ENCODE measurements around the gene HIP1. TPM values are rescaled to one million over a fixed set of nuclear protein-coding genes. Genes with fewer than 3 reads are reported as not detected.

HIP1 gene
- total and polyA plus RNA-seq, 9 of the 15 experiments (the other 6 are each of a cell fraction or from before 2014, with no cell fraction given) = 2.4 to 13.7 (median 9.5) TPM

- TF ChIP-seq MBD1 (CRISPR knock-in tag; IDR thresholded peaks at IDR 0.05) (no peak), SLC30A9 (CRISPR knock-in tag; IDR thresholded peaks at IDR 0.05) (no peak), ZBTB43 (CRISPR knock-in tag; IDR thresholded peaks at IDR 0.05) (no peak), ESRRB (CRISPR knock-in tag; IDR thresholded peaks at IDR 0.05; ENCODE audit: borderline replicate concordance) (no peak), U2AF2 (optimal IDR thresholded peaks at IDR 0.05; ENCODE audit: low read depth, low read length) (no peak), RB1 (IDR thresholded peaks at IDR 0.05; ENCODE audit: low read depth) (no peak), ZNF354B (CRISPR knock-in tag; IDR thresholded peaks at IDR 0.05) (no peak), CHCHD3 (CRISPR knock-in tag; IDR thresholded peaks at IDR 0.05) (no peak), TRIM28 (IDR thresholded peaks at IDR 0.05) (no peak), AFF1 (IDR thresholded peaks at IDR 0.05; ENCODE audit: low read depth in 1 of 2, partially characterized antibody in 2 of 2) (no peak), ZNF57 (CRISPR knock-in tag; IDR thresholded peaks at IDR 0.05) (no peak), RFX7 (CRISPR knock-in tag; IDR thresholded peaks at IDR 0.05) (no peak), PRDM10 (IDR thresholded peaks at IDR 0.05; ENCODE audit: partially characterized antibody) (peak; percentile 60), IRF2 (CRISPR knock-in tag; IDR thresholded peaks at IDR 0.05) (no peak), TCF3 (CRISPR knock-in tag; IDR thresholded peaks at IDR 0.05) (peak; percentile 53)
- TF ChIP-seq, protein P1, sequence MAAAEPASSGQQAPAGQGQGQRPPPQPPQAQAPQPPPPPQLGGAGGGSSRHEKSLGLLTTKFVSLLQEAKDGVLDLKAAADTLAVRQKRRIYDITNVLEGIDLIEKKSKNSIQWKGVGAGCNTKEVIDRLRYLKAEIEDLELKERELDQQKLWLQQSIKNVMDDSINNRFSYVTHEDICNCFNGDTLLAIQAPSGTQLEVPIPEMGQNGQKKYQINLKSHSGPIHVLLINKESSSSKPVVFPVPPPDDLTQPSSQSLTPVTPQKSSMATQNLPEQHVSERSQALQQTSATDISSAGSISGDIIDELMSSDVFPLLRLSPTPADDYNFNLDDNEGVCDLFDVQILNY (CRISPR knock-in tag; IDR thresholded peaks at IDR 0.05) = no peak
These were observed 3.9 kb downstream of the HIP1 start (continued) for GRCh38 chr7:75734586-75735458.
